Activated CD4-positive, alpha-beta T cell treated with anti-CD3 and anti-CD28 coated beads for 1 hour (primary cell): Measurements from ENCODE around the gene TNFRSF17.

Experiments
- DNase-seq: peaks from one replicate; pipeline ENCODE4 v3.0.0-alpha.2; 2020

TNFRSF17 gene

DNA sequence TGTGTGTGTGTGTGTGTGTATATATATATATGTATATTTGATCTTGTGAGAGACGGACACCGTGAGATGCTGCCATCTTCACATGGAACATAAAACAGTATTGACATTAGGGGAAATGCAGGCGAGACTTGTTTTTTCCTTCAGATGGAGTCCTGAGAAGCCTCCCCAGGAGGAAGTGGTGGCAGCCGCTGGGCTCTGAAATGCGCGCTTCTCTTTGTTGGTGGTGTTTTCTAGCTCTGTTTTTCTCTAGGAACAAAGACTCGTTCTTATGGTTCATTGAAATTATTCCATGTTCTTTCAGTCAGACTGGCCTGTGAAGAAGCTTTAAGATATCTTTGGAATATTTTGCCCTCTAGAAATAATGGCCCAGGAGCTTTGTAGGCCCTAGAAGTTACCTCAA lies 44.5 kb downstream of the TNFRSF17 start:
- DNase-seq = no peak

DNA sequence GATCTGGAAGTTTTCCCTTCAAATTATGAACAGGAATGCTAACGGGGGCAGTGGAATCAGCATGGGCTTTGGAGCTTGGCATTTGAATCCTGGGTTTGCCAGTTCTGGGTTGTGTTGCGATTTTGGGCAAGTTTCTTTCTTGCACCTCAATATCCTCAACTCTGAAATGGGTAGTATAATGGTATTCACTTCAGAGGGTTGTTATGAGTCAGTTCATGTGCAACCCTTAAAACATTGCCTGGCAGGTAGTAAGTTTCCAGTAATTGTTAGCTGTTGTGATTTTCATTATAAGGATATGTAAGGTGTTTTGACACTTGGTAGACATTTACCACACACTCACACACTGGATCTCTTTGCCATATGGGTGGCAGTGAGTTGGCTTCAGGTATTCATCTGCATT lies 44.9 kb downstream of the TNFRSF17 start:
- DNase-seq = no peak

DNA sequence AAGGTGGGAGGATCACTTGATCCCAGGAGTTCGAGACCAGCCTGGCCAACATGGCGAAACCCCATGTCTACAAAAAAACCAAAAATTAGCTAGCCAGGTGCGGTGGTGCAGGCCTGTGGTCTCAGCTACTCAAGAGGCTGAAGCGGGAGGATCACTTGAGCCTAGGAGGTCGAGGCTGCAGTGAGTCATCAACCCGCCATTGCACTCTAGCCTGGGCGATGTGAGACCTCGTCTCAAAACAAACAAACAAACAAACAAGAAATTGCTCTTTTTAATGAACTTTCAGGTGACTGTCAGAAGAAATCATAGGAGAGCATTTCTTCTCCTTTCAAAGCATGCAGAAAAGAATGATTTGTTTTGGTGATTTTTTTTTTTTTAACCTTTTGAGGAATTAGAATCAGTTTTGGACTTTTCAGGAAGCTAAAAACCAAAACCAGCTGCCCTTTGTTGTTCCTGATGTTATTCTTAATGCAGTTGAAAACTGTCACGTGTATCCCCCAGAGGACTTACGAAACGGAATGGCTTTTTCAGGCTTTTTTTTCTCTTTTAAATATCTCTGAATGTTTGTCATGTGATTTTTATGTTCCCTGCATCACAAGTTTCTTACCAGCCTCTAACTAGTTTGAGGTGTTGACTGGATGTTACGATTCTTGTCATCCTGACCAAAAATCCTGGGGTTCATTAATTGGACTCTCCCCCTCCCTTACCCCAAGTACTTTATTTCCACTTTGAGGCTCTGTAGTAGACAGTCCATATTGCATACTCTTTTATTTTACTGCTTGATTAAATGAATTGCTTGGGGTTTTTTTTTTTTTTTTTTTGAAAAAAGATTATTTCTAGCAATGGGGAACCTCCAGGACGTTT lies 45.6 kb downstream of the TNFRSF17 start:
- no peak for DNase-seq

- no peak for DNase-seq
Measured at GRCh38 chr16:12011565-12011964, 46.6 kb downstream of the TNFRSF17 start.

- DNase-seq = no peak
Measured at GRCh38 chr16:12016291-12016947, 51.4 kb downstream of the TNFRSF17 start.

- no peak for DNase-seq
Measured at GRCh38 chr16:12017558-12017957, 52.5 kb downstream of the TNFRSF17 start.
